OCI-LY1 (cell line): ENCODE measurements around the gene GNAL.

Experiments
- EZH2 ChIP-seq: fragments of 200-600 bp; sonication (generic), shearing (Covaris generic); IDR thresholded peaks from 2 replicates; pipeline ENCODE4 v1.8.0; 2017; ENCODE audit warnings: borderline replicate concordance, mixed run types, mild to moderate bottlenecking, antibody characterized with exemption, low read length, moderate library complexity, mixed read lengths
- TF ChIP-seq, protein P1 (sequence below): fragments of 200-600 bp; sonication (generic), shearing (Covaris generic); IDR thresholded peaks from 2 replicates; pipeline ENCODE4 v1.5.1; 2017; ENCODE audit warnings: mild to moderate bottlenecking, antibody characterized with exemption, low read length, moderate library complexity, mixed read lengths

- TF ChIP-seq, protein P1, sequence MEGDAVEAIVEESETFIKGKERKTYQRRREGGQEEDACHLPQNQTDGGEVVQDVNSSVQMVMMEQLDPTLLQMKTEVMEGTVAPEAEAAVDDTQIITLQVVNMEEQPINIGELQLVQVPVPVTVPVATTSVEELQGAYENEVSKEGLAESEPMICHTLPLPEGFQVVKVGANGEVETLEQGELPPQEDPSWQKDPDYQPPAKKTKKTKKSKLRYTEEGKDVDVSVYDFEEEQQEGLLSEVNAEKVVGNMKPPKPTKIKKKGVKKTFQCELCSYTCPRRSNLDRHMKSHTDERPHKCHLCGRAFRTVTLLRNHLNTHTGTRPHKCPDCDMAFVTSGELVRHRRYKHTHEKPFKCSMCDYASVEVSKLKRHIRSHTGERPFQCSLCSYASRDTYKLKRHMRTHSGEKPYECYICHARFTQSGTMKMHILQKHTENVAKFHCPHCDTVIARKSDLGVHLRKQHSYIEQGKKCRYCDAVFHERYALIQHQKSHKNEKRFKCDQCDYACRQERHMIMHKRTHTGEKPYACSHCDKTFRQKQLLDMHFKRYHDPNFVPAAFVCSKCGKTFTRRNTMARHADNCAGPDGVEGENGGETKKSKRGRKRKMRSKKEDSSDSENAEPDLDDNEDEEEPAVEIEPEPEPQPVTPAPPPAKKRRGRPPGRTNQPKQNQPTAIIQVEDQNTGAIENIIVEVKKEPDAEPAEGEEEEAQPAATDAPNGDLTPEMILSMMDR, result no peak
- no peak for TF ChIP-seq EZH2
Observed at GRCh38 chr18:11932393-11932792, 243.3 kb downstream of the GNAL start.
